ENCODE data around the gene CENPP. TPM values are rescaled to one million over a fixed set of nuclear protein-coding genes. Genes with fewer than 3 reads are reported as not detected.

Gene CENPP
- total RNA-seq, 1 experiment from 2014 or later = 14.3 TPM

DNA sequence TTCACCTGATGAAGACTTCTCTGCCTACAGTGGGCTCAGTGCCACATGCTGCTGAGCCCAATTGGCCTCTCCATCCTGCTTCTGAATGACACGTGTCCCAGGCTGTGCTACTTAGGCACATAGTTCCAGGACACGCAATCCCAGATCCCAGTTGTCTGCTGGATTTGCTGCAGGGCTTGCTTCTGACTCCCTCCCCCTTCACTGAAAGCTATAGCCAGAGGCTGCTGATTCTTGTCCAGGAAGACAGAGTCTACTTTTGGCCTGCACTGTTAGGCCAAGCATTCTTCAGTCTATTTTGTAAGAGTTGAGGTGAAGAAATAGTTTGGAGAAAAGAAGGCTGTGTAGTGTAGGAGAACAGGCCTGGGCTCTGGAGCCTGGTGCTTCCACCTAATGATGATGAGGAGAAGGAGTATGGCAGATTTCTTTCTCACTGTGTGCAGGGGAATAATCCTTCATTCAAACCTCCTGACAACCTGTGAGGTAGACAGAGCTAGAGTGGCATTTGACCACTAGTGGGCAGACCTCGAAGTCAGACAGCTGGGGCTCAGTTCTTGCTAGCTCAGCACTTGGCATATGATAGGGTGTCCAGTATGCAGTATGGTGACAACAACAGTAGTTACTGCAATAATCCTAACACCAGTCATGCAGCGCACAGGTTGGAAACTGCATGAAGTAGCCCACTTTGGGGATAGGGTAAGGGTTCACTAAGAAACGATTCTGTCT is 176.1 kb downstream of the CENPP start (continued):
- TF ChIP-seq, protein P1, sequence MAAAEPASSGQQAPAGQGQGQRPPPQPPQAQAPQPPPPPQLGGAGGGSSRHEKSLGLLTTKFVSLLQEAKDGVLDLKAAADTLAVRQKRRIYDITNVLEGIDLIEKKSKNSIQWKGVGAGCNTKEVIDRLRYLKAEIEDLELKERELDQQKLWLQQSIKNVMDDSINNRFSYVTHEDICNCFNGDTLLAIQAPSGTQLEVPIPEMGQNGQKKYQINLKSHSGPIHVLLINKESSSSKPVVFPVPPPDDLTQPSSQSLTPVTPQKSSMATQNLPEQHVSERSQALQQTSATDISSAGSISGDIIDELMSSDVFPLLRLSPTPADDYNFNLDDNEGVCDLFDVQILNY (CRISPR knock-in tag; IDR thresholded peaks at IDR 0.05) = no peak
- TF ChIP-seq, protein P2, sequence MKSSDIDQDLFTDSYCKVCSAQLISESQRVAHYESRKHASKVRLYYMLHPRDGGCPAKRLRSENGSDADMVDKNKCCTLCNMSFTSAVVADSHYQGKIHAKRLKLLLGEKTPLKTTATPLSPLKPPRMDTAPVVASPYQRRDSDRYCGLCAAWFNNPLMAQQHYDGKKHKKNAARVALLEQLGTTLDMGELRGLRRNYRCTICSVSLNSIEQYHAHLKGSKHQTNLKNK (CRISPR knock-in tag; IDR thresholded peaks at IDR 0.05) = no peak

DNA sequence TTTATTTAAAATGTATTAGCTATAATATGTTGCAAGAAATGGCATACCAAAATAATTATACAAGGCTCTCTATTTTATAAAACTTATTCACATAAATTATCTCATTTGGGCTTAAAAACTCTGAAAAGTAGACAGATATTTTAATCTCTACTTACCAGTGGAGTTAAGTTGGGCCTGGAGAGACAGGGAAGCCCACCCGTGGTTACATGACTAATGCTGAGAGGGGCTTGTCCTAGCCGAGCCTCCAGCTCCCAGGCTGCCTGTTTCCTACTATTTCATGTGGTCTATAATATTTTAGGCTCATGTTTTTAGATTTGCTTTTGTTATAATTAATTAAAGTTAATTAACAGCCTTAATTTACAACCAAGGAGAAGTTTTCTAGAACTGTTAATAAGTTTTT is 177.4 kb downstream of the CENPP start:
- ChIA-PET CTCF (interaction anchor here (0.6 to 1.8 kb wide), 5 partner anchors 17 to 135 kb away, joined by 3 to 6 read pairs (median 4); no protein-coding TSS in a partner anchor), POLR2A (no interaction called here)
- DNase-seq (ENCODE audit: low spot score) (no peak), ATAC-seq (no peak)
- no peaks in the 10 kb centered on the region for H3K9me3 Mint-ChIP-seq
- TF ChIP-seq, protein P3, sequence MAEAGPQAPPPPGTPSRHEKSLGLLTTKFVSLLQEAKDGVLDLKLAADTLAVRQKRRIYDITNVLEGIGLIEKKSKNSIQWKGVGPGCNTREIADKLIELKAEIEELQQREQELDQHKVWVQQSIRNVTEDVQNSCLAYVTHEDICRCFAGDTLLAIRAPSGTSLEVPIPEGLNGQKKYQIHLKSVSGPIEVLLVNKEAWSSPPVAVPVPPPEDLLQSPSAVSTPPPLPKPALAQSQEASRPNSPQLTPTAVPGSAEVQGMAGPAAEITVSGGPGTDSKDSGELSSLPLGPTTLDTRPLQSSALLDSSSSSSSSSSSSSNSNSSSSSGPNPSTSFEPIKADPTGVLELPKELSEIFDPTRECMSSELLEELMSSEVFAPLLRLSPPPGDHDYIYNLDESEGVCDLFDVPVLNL (CRISPR knock-in tag; IDR thresholded peaks at IDR 0.05; ENCODE audit: borderline replicate concordance, low read depth) = no peak
- TF ChIP-seq JAZF1 (CRISPR knock-in tag; IDR thresholded peaks at IDR 0.05) (no peak), ZNF423 (CRISPR knock-in tag; IDR thresholded peaks at IDR 0.05) (no peak), NFATC4 (CRISPR knock-in tag; IDR thresholded peaks at IDR 0.05) (no peak), ZNF416 (CRISPR knock-in tag; IDR thresholded peaks at IDR 0.05) (no peak), ZNF396 (CRISPR knock-in tag; IDR thresholded peaks at IDR 0.05; ENCODE audit: borderline replicate concordance) (no peak), FOXJ3 (CRISPR knock-in tag; IDR thresholded peaks at IDR 0.05; ENCODE audit: borderline replicate concordance) (no peak)
- TF ChIP-seq, protein P4, sequence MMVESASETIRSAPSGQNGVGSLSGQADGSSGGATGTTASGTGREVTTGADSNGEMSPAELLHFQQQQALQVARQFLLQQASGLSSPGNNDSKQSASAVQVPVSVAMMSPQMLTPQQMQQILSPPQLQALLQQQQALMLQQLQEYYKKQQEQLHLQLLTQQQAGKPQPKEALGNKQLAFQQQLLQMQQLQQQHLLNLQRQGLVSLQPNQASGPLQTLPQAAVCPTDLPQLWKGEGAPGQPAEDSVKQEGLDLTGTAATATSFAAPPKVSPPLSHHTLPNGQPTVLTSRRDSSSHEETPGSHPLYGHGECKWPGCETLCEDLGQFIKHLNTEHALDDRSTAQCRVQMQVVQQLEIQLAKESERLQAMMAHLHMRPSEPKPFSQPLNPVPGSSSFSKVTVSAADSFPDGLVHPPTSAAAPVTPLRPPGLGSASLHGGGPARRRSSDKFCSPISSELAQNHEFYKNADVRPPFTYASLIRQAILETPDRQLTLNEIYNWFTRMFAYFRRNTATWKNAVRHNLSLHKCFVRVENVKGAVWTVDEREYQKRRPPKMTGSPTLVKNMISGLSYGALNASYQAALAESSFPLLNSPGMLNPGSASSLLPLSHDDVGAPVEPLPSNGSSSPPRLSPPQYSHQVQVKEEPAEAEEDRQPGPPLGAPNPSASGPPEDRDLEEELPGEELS (CRISPR knock-in tag; IDR thresholded peaks at IDR 0.05) = no peak
- TF ChIP-seq, protein P5, sequence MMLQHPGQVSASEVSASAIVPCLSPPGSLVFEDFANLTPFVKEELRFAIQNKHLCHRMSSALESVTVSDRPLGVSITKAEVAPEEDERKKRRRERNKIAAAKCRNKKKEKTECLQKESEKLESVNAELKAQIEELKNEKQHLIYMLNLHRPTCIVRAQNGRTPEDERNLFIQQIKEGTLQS (CRISPR knock-in tag; conservative IDR thresholded peaks at IDR 0.05) = no peak
- TF ChIP-seq, protein P6, sequence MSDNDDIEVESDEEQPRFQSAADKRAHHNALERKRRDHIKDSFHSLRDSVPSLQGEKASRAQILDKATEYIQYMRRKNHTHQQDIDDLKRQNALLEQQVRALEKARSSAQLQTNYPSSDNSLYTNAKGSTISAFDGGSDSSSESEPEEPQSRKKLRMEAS (CRISPR knock-in tag; IDR thresholded peaks at IDR 0.05) = no peak
- TF ChIP-seq, protein P7, sequence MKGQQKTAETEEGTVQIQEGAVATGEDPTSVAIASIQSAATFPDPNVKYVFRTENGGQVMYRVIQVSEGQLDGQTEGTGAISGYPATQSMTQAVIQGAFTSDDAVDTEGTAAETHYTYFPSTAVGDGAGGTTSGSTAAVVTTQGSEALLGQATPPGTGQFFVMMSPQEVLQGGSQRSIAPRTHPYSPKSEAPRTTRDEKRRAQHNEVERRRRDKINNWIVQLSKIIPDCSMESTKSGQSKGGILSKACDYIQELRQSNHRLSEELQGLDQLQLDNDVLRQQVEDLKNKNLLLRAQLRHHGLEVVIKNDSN (CRISPR knock-in tag; IDR thresholded peaks at IDR 0.05) = no peak
- TF ChIP-seq, protein P8, sequence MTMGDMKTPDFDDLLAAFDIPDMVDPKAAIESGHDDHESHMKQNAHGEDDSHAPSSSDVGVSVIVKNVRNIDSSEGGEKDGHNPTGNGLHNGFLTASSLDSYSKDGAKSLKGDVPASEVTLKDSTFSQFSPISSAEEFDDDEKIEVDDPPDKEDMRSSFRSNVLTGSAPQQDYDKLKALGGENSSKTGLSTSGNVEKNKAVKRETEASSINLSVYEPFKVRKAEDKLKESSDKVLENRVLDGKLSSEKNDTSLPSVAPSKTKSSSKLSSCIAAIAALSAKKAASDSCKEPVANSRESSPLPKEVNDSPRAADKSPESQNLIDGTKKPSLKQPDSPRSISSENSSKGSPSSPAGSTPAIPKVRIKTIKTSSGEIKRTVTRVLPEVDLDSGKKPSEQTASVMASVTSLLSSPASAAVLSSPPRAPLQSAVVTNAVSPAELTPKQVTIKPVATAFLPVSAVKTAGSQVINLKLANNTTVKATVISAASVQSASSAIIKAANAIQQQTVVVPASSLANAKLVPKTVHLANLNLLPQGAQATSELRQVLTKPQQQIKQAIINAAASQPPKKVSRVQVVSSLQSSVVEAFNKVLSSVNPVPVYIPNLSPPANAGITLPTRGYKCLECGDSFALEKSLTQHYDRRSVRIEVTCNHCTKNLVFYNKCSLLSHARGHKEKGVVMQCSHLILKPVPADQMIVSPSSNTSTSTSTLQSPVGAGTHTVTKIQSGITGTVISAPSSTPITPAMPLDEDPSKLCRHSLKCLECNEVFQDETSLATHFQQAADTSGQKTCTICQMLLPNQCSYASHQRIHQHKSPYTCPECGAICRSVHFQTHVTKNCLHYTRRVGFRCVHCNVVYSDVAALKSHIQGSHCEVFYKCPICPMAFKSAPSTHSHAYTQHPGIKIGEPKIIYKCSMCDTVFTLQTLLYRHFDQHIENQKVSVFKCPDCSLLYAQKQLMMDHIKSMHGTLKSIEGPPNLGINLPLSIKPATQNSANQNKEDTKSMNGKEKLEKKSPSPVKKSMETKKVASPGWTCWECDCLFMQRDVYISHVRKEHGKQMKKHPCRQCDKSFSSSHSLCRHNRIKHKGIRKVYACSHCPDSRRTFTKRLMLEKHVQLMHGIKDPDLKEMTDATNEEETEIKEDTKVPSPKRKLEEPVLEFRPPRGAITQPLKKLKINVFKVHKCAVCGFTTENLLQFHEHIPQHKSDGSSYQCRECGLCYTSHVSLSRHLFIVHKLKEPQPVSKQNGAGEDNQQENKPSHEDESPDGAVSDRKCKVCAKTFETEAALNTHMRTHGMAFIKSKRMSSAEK (CRISPR knock-in tag; IDR thresholded peaks at IDR 0.05; ENCODE audit: borderline replicate concordance) = no peak
- H3K27ac Mint-ChIP-seq = no peak overlapping the region
- H3K27me3 Mint-ChIP-seq (ENCODE audit: low read depth) = no peaks in the 10 kb centered on the region
- peaks cover 14% of the 10 kb centered on the region for H3K4me1 Mint-ChIP-seq
- no peaks in the 10 kb centered on the region for H3K36me3 Mint-ChIP-seq
- H3K4me3 Mint-ChIP-seq = no peak overlapping the region
